GM12878 (cell line): ENCODE results near the gene HMGXB4.

Experiments
- BRCA1 ChIP-seq: IDR thresholded peaks from 2 replicates; pipeline ENCODE4 v1.6.1; 2011; ENCODE audit warnings: low read depth, low read length, improper control_type of control experiment
- CTCF ChIP-seq, 3 experiments: IDR thresholded peaks in 2 of 3; conservative IDR thresholded peaks in 1 of 3; 2 replicates each; pipeline ENCODE4 v1.5.1; 2011; ENCODE audit warnings: low read depth in 3 of 3, low read length in 3 of 3, mild to moderate bottlenecking in 3 of 3, control low read depth in 2 of 3, moderate library complexity in 2 of 3, inconsistent platforms in 1 of 3, mixed read lengths in 1 of 3; ENCODE audit not compliant: control insufficient read depth in 2 of 3, insufficient read depth in 1 of 3; ENCODE audit errors: extremely low read depth in 1 of 3
- JUND ChIP-seq: IDR thresholded peaks from 2 replicates; pipeline ENCODE4 v1.6.1; 2012; ENCODE audit warnings: low read depth, mild to moderate bottlenecking, low read length, improper control_type of control experiment, moderate library complexity
- REST ChIP-seq: IDR thresholded peaks from 2 replicates; pipeline ENCODE4 v1.6.1; 2012; ENCODE audit warnings: mild to moderate bottlenecking, low read depth, low read length
- SMC3 ChIP-seq: IDR thresholded peaks from 2 replicates; pipeline ENCODE4 v1.6.1; 2011; ENCODE audit warnings: low read length, improper control_type of control experiment, borderline replicate concordance

GRCh38 chr22:35325209-35325608, 67.9 kb downstream of the HMGXB4 start:
- TF ChIP-seq SMC3 (no peak), REST (no peak), CTCF (IDR thresholded peaks at IDR 0.05 in 2 of 3, conservative IDR thresholded peaks at IDR 0.05 in 1 of 3; ENCODE audit: control insufficient read depth in 2 of 3, extremely low read depth in 1 of 3, insufficient read depth in 1 of 3, low read depth in 3 of 3, low read length in 3 of 3) (no peak), JUND (no peak), BRCA1 (no peak)
